Neural progenitor cell (in vitro differentiated cells): ENCODE data around the gene UBFD1. TPM values are rescaled to one million over a fixed set of nuclear protein-coding genes. Genes with fewer than 3 reads are reported as not detected.

Source experiments
- DNase-seq: peaks from one replicate; pipeline ENCODE4 v3.0.0-alpha.2; 2016; ENCODE audit warnings: low spot score
- H2AFZ ChIP-seq: fragments of 200-600 bp; sonication (generic); replicated peaks from 2 replicates; pipeline ENCODE4 v1.6.1; 2016; ENCODE audit warnings: antibody characterized with exemption
- H3F3A ChIP-seq: fragments of 200-600 bp; sonication (generic); 2 replicates; pipeline ENCODE4 v1.6.1; 2016; ENCODE audit warnings: antibody characterized with exemption, low read depth
- H3K27ac ChIP-seq: fragments of 200-600 bp; sonication (generic); 2 replicates; pipeline ENCODE4 v1.5.1; 2016; ENCODE audit warnings: mild to moderate bottlenecking
- H3K27me3 ChIP-seq: fragments of 200-600 bp; sonication (generic); 2 replicates; pipeline ENCODE4 v1.6.1; 2016; ENCODE audit warnings: mild to moderate bottlenecking, moderate library complexity
- H3K36me3 ChIP-seq: fragments of 200-600 bp; sonication (generic); 2 replicates; pipeline ENCODE4 v1.5.1; 2016
- H3K4me1 ChIP-seq: fragments of 200-600 bp; sonication (generic); 2 replicates; pipeline ENCODE4 v1.6.1; 2016; ENCODE audit warnings: mixed run types
- H3K4me2 ChIP-seq: fragments of 200-600 bp; sonication (generic); 2 replicates; pipeline ENCODE4 v1.6.1; 2016
- H3K4me3 ChIP-seq: fragments of 200-600 bp; sonication (generic); 2 replicates; pipeline ENCODE4 v1.5.1; 2016
- H3K79me2 ChIP-seq: fragments of 200-600 bp; sonication (generic); 2 replicates; pipeline ENCODE4 v1.6.1; 2016; ENCODE audit warnings: low read depth
- H3K9ac ChIP-seq: fragments of 200-600 bp; sonication (generic); 2 replicates; pipeline ENCODE4 v1.6.1; 2016
- H3K9me3 ChIP-seq: fragments of 200-600 bp; sonication (generic); 2 replicates; pipeline ENCODE4 v1.5.1; 2016; ENCODE audit warnings: low read depth
- H4K20me1 ChIP-seq: fragments of 200-600 bp; sonication (generic); 2 replicates; pipeline ENCODE4 v1.6.1; 2016; ENCODE audit warnings: low read depth
- H3K27ac Mint-ChIP-seq: 3 replicates; pipeline ENCODE4 v1.8.0; 2021; ENCODE audit warnings: mixed read lengths
- H3K27me3 Mint-ChIP-seq: 2 replicates; pipeline ENCODE4 v1.8.0; 2022; ENCODE audit warnings: low read depth, mild to moderate bottlenecking, inconsistent platforms, moderate library complexity, mixed read lengths; ENCODE audit not compliant: insufficient read depth
- H3K36me3 Mint-ChIP-seq: 3 replicates; pipeline ENCODE4 v1.8.0; 2021; ENCODE audit warnings: mixed read lengths
- H3K4me1 Mint-ChIP-seq: 3 replicates; pipeline ENCODE4 v1.8.0; 2021; ENCODE audit warnings: mixed read lengths
- H3K4me3 Mint-ChIP-seq: 3 replicates; pipeline ENCODE4 v1.8.0; 2021; ENCODE audit warnings: mild to moderate bottlenecking, moderate library complexity, mixed read lengths
- H3K9me3 Mint-ChIP-seq: 3 replicates; pipeline ENCODE4 v1.8.0; 2020; ENCODE audit warnings: mixed read lengths
- EZH2 ChIP-seq: fragments of 200-600 bp; sonication (generic); IDR thresholded peaks from 2 replicates; pipeline ENCODE4 v1.6.1; 2017; ENCODE audit warnings: antibody characterized with exemption, mild to moderate bottlenecking, moderate library complexity
- EZH2phosphoT487 ChIP-seq: fragments of 200-600 bp; sonication (generic); IDR thresholded peaks from 2 replicates; pipeline ENCODE4 v1.6.1; 2017; ENCODE audit warnings: antibody characterized with exemption
- total RNA-seq: library from RNA; depleted of rRNA; stranded (reverse); fragments of >200 nt; gene quantifications from 2 replicates; pipeline ENCODE4 v1.2.3, GENCODE V29; 2015; ENCODE audit warnings: low replicate concordance
- TF ChIP-seq, protein P1 (sequence below): fragments of 200-600 bp; sonication (generic); IDR thresholded peaks from 2 replicates; pipeline ENCODE4 v1.5.1; 2017; ENCODE audit warnings: antibody characterized with exemption, mild to moderate bottlenecking

UBFD1 gene
- total RNA-seq, 1 donor from 2014 or later: 64.9 TPM

DNA sequence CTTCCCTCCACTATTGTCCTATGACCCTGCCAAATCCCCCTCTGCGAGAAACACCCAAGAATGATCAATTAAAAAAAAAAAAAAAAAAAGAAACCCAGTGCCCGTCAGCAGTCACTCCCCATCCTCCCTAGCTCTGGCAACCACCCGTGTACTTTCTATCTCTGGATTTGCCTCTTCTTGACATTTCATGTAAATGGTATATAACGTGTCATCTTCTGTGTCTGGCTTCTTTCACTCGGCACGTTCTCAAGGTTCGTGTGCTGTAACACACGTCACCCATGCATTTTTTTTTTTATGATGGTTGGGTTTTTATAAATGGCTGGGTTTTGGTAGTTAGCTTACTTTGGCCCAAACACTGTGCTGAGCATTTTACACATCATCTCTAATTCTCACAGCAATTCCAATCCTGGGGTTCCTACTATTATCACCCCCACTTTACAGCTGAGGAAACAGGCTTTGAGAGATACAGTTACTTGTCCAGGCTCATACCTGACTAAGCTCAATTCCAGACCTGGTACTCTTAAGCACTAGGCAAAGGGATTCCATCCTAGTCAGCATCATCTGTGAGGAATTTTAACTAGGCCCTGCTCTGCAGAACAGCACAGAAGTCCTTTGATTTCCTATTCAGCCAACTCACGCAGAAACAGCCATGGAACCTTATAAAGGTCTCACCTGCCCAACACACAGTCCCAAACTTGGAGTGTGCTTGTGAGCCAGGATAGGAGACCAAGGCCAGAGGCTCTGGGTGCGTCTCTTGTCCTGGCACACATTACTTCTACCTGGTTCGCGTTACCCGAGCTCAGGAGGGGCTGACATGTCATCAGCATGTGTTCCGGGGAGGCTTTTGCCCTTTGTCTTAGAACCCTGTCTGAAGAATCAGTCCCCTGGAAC lies 26.9 kb downstream of the UBFD1 start:
- no peak for DNase-seq
- H3K27ac Mint-ChIP-seq: no peak overlapping the region
- Histone ChIP-seq H3K27me3 (no peaks in the 10 kb centered on the region), H3K9me3 (no peaks in the 10 kb centered on the region), H3K36me3 (no peaks in the 10 kb centered on the region), H3K27ac (no peak overlapping the region), H4K20me1 (peaks cover 4% of the 10 kb centered on the region), H3K9ac (no peak overlapping the region), H3F3A (peaks cover 9% of the 10 kb centered on the region), H3K4me3 (no peak overlapping the region), H3K4me1 (no peaks in the 10 kb centered on the region), H2AFZ (no peak overlapping the region), H3K4me2 (no peak overlapping the region), H3K79me2 (peaks cover 28% of the 10 kb centered on the region)
- H3K36me3 Mint-ChIP-seq: peaks cover 16% of the 10 kb centered on the region
- H3K27me3 Mint-ChIP-seq: no peaks in the 10 kb centered on the region
- H3K9me3 Mint-ChIP-seq: no peaks in the 10 kb centered on the region
- TF ChIP-seq EZH2: no peak
- TF ChIP-seq, protein P1, sequence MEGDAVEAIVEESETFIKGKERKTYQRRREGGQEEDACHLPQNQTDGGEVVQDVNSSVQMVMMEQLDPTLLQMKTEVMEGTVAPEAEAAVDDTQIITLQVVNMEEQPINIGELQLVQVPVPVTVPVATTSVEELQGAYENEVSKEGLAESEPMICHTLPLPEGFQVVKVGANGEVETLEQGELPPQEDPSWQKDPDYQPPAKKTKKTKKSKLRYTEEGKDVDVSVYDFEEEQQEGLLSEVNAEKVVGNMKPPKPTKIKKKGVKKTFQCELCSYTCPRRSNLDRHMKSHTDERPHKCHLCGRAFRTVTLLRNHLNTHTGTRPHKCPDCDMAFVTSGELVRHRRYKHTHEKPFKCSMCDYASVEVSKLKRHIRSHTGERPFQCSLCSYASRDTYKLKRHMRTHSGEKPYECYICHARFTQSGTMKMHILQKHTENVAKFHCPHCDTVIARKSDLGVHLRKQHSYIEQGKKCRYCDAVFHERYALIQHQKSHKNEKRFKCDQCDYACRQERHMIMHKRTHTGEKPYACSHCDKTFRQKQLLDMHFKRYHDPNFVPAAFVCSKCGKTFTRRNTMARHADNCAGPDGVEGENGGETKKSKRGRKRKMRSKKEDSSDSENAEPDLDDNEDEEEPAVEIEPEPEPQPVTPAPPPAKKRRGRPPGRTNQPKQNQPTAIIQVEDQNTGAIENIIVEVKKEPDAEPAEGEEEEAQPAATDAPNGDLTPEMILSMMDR: no peak
- no peak for TF ChIP-seq EZH2phosphoT487
- no peak overlapping the region for H3K4me3 Mint-ChIP-seq
- no peaks in the 10 kb centered on the region for H3K4me1 Mint-ChIP-seq

DNA sequence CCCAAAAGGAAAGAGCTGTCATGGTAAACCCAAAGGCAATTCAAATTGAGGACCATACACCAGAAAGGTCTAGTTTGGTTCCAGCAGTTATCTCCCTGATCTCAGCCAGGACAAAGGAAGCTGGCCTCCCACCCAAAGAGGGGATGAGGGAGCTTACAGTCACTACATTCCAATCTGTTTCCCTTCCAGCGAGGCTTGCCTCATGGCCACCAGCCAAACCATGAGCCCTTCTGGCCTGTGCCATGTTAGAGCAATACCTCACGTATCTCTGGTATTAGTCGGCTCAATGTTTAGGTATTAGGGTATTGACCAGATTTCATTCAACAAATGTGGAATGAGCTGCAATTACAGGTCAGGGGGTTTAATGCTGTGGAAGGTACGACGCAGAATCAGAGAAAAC lies 30.2 kb downstream of the UBFD1 start:
- DNase-seq: no peak
- no peak overlapping the region for H2AFZ ChIP-seq
- no peaks in the 10 kb centered on the region for H3F3A ChIP-seq
- no peak overlapping the region for H3K27ac ChIP-seq
- no peaks in the 10 kb centered on the region for H3K4me1 ChIP-seq
- no peak overlapping the region for H3K9ac ChIP-seq
- no peaks in the 10 kb centered on the region for H3K27me3 ChIP-seq
- no peak overlapping the region for H3K4me3 Mint-ChIP-seq
- no peaks in the 10 kb centered on the region for H3K27me3 Mint-ChIP-seq
- H3K9me3 Mint-ChIP-seq: no peaks in the 10 kb centered on the region
- TF ChIP-seq EZH2 (no peak), EZH2phosphoT487 (no peak)
- TF ChIP-seq, protein P1: no peak
- no peaks in the 10 kb centered on the region for H3K9me3 ChIP-seq
- H4K20me1 ChIP-seq: peaks cover 28% of the 10 kb centered on the region
- no peaks in the 10 kb centered on the region for H3K4me1 Mint-ChIP-seq
- no peak overlapping the region for H3K4me3 ChIP-seq
- H3K4me2 ChIP-seq: no peak overlapping the region
- H3K36me3 Mint-ChIP-seq: peaks cover 24% of the 10 kb centered on the region
- peaks cover 61% of the 10 kb centered on the region for H3K79me2 ChIP-seq
- no peak overlapping the region for H3K27ac Mint-ChIP-seq
- no peaks in the 10 kb centered on the region for H3K36me3 ChIP-seq

DNA sequence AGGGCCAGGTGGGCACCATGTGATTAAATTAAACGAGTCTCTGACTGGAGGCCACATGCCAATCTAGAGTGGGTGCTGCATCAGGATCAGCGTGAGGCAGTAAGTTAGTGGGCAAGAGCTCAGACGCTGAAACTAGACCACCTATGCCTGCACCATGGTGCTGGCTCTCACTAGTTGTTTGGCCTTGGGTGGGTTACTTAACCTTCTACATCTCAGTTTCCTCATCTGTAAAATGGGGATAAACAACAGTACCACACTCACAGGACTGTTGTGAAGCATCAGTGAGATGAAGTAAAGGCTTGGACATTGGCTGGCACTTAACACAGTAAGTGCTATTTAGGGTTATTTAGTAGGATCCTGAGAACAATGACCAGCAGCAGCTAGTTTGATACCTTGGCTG lies 32.7 kb downstream of the UBFD1 start:
- TF ChIP-seq EZH2phosphoT487: no peak
- Histone ChIP-seq H3K79me2 (peaks cover 85% of the 10 kb centered on the region), H3K4me3 (no peak overlapping the region), H3K4me2 (no peak overlapping the region), H3K27ac (no peak overlapping the region), H3K27me3 (no peaks in the 10 kb centered on the region), H3F3A (no peaks in the 10 kb centered on the region), H3K9me3 (no peaks in the 10 kb centered on the region), H3K9ac (no peak overlapping the region), H4K20me1 (peaks cover 52% of the 10 kb centered on the region), H3K36me3 (no peaks in the 10 kb centered on the region), H3K4me1 (peaks cover 6% of the 10 kb centered on the region), H2AFZ (no peak overlapping the region)
- Mint-ChIP-seq H3K36me3 (peaks cover 24% of the 10 kb centered on the region), H3K27me3 (no peaks in the 10 kb centered on the region), H3K4me3 (no peak overlapping the region), H3K27ac (no peak overlapping the region), H3K4me1 (peaks cover 1% of the 10 kb centered on the region), H3K9me3 (no peaks in the 10 kb centered on the region)
- no peak for DNase-seq

DNA sequence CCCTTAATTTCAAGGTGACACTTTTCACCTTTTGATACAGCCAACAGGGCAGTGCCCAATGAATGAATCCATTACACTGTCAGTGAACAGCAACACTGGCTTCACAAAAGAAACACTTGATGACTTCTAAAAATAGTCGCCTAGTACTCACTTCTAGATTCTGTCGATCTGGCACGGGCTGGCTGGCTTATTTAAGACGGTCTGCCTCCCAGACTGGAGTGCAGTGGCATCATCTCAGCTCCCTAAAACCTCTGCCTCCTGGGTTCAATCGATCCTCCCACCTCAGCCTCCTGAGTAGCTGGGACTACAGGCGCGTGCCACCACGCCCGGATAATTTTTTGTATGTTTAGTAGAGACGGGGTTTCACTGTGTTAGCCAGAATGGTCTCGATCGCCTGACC lies 36.7 kb downstream of the UBFD1 start:
- no peak overlapping the region for H3K4me3 Mint-ChIP-seq
- H3K4me2 ChIP-seq: no peak overlapping the region
- no peak for DNase-seq

More for the DNA sequence above, 36.7 kb downstream of the UBFD1 start:
- no peaks in the 10 kb centered on the region for H3K36me3 ChIP-seq
- Mint-ChIP-seq H3K4me1 (peaks cover 7% of the 10 kb centered on the region), H3K27me3 (no peaks in the 10 kb centered on the region), H3K27ac (no peak overlapping the region), H3K36me3 (peaks cover 20% of the 10 kb centered on the region), H3K9me3 (no peaks in the 10 kb centered on the region)
- H3F3A ChIP-seq: peaks cover 17% of the 10 kb centered on the region
- H3K27ac ChIP-seq: no peak overlapping the region
- no peak overlapping the region for H2AFZ ChIP-seq
- H3K9me3 ChIP-seq: no peaks in the 10 kb centered on the region
- H4K20me1 ChIP-seq: peaks cover 56% of the 10 kb centered on the region
- H3K4me1 ChIP-seq: peaks cover 16% of the 10 kb centered on the region
- H3K4me3 ChIP-seq: no peak overlapping the region
- H3K27me3 ChIP-seq: no peaks in the 10 kb centered on the region
- TF ChIP-seq, protein P1: no peak
- TF ChIP-seq EZH2phosphoT487: no peak
- no peak for TF ChIP-seq EZH2
- peaks cover 70% of the 10 kb centered on the region for H3K79me2 ChIP-seq
- H3K9ac ChIP-seq: no peak overlapping the region
